ENCODE measurements around the gene HTT. TPM values are rescaled to one million over a fixed set of nuclear protein-coding genes. Genes with fewer than 3 reads are reported as not detected.
"Not testable (repeated sequence)": the region's sequence is repeated elsewhere in the genome, so short reads cannot be mapped to it uniquely, and the experiment has no call there.

Gene HTT
- total RNA-seq, 1 donor from 2014 or later: 21.8 TPM

- no peak for DNase-seq (ENCODE audit: low read depth, low spot score)
Observed at GRCh38 chr4:3046162-3046561, 28.3 kb upstream of the HTT start.

DNA sequence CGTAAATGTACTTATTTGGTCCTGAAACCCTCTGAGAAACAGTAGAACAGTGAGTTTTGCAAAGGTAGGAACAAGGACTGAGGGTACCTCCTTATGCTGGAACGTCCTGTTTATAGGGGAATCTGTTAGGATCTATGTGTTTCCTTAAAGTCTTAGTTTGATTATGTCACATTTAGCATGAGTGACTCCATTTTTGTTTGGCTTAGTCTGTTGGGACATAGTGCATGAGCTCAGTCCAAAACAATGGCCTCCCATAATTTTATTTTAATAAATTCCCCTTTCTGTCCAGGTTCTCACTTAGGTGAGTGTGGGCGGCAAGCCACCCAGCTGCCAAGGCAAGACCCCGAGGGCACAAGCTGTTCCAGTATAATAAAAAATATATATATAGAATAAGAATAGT is 27.9 kb upstream of the HTT start:
- DNase-seq (ENCODE audit: low read depth, low spot score): no peak

- no peak for DNase-seq (ENCODE audit: low read depth, low spot score)
Observed at GRCh38 chr4:3047464-3048286, 26.8 kb upstream of the HTT start.

DNA sequence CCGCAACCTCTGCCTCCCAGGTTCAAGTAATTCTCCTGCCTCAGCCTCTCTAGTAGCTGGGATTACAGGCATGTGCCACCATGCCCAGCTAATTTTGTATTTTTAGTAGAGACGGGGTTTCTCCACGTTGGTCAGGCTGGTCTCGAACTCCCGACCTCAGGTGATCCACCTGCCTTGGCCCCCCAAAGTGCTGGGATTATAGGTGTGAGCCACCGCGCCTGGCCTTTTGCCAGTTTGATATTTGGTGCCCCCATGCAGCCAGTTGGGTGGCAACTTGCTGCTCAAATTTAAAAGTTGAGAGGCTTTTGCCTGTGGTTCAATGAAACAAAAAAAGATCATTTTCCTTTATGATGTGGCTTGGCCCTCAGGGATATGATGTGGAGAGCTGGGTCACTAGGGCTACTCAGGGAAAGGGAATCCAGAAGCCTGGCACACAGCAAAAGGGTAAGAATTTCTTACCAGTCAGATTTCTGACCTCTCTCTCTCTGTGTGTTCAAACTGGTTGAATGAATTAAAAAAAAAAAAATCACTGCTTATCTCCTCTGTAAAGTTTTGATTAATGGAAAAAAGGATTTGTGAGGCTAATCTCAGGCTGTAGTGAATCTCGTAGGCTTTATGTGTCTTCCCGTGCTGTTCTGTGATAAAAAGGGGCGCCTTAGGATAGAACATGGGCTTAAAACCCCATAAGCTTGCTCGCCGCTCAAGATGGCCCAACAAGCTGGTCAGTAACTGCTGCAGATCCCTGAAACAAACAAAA is 23.2 kb upstream of the HTT start:
- not testable (repeated sequence) for DNase-seq (ENCODE audit: low read depth, low spot score)

GRCh38 chr4:3054169-3054759 is 20.2 kb upstream of the HTT start:
- no peak for DNase-seq (ENCODE audit: low read depth, low spot score)

DNA sequence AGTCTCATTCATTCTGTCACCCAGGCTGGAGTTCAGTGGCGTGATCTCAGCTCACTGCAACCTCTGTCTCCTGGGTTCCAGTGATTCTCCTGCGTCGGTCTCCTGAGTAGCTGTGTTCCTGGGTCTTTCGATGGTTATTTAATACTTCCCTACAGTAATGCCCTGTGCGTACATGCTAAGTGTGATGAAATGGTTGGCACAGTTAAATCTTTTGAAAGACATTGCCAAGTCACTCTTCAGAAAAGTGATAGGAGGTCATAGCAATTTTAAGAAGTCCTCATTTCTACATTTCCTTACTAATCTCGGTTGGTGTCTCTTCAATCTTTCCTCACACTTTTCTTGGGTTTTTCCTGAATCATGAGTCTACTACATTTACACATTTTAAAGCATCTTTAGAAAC is 14.5 kb upstream of the HTT start:
- DNase-seq (ENCODE audit: low read depth, low spot score): no peak

DNA sequence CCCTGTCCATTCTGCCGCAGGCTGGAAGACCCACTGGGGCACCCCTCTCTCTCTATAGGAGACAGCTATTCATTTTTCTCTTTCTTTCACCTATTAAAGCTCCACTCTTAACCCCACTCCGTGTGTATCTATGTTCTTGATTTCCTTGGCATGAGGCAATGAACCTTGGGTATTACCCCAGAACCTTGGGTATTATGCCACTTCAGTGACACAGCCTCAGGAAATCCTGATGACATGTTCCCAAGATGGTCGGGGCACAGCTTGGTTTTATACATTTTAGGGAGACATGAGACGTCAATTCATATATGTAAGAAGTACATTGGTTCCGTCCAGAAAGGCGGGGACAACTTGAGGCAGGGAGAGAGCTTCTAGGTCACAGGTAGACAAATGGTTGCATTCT is 13.5 kb upstream of the HTT start:
- DNase-seq (ENCODE audit: low read depth, low spot score): no peak

DNA sequence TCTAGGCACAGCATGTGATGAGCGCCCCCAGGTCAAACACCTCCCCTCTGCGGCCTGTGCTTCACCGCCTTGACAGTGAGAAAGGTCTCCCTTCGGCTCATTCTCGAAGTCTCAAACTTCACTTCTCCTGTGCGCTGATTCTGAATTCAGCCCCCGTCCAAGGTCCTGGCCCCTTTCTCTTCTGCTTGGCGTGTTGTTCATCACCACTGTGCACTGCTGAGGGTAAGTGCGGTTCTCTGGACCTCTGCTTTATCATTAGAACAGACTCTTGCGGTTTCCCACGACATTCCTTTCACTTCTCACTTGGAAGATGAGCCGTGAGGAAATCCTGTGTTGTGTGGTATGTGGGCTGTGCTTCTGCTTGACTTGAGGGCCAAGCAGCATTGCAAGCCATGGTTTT is 12.0 kb upstream of the HTT start:
- DNase-seq (ENCODE audit: low read depth, low spot score): no peak

DNA sequence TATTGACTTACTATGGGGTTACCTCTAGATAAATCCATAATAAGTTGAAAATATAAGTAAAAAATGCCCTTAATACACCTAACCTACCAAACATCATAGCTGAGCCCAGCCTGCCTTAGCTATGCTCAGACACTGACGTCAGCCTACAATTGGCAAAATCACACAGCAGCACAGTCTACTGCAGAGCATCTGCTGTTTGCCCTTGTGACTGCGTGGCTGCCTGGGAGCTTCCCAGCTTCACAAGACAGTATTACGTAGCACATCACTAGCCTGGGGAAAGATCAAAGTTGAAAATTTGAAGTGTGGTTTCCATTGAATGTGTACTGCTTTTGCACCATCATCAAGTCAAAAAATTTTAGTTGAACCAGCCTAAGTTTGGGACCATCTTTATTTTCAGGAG is 8.9 kb upstream of the HTT start:
- no peak for DNase-seq (ENCODE audit: low read depth, low spot score)

DNA sequence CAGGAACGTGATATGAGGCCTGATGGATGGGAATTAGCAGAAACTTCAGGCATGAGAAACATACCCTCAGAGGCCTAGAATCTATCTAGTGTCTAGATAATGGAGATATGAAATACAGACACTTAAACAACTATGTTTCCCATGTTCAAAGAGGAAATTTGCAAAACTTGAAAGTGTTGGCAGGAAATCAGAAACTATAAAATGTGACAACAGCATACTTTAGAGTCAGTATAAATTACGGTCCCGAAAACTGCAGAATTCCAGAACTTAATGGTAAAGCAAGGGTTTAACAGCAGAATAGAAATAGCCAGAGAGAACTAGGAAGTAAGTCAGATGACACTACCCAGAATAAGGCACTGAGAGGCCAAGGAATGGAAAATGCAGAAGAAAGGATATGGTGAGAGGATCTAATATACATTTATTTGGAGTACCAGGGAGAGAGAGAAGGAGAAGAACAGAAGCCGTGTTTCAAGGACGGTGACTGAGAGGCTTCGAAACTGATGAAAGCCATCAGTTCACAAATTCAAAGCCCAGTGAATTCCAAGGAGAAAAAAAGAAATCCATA is 7.6 kb upstream of the HTT start:
- DNase-seq (ENCODE audit: low read depth, low spot score): no peak

DNA sequence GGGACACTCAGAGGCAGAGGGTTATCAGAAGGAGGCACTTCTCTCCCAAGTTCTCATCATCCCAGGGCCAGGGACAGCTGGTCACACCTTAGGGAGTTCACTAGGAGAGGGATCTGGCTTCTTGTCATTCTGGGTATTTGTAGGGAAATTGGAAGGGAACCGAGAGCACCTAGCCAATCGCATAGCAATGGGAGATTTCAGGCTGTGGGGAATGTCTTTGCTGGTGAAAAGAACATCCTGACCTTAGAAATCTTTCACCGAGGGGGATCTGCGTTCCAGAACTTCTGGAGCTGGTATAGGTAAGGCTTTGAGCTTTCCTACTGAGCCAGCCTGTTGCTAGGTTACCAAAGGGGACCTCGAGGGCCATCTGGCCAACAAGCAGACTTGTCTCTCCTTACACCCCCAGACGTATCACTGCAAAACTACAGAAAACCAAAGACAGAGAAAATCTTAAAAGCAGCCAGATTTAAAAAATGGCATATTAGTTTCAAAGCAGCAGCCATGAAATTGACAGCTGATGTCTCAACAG is 6.9 kb upstream of the HTT start:
- DNase-seq (ENCODE audit: low read depth, low spot score): no peak

GRCh38 chr4:3069661-3070199 is 4.8 kb upstream of the HTT start:
- DNase-seq (ENCODE audit: low read depth, low spot score): no peak

- no peak for DNase-seq (ENCODE audit: low read depth, low spot score)
Observed at GRCh38 chr4:3070709-3071500, 3.6 kb upstream of the HTT start.

- no peak for DNase-seq (ENCODE audit: low read depth, low spot score)
Observed at GRCh38 chr4:3071811-3072210, 2.7 kb upstream of the HTT start.

GRCh38 chr4:3073158-3074077 is 1.1 kb upstream of the HTT start:
- DNase-seq (ENCODE audit: low read depth, low spot score): no peak

DNA sequence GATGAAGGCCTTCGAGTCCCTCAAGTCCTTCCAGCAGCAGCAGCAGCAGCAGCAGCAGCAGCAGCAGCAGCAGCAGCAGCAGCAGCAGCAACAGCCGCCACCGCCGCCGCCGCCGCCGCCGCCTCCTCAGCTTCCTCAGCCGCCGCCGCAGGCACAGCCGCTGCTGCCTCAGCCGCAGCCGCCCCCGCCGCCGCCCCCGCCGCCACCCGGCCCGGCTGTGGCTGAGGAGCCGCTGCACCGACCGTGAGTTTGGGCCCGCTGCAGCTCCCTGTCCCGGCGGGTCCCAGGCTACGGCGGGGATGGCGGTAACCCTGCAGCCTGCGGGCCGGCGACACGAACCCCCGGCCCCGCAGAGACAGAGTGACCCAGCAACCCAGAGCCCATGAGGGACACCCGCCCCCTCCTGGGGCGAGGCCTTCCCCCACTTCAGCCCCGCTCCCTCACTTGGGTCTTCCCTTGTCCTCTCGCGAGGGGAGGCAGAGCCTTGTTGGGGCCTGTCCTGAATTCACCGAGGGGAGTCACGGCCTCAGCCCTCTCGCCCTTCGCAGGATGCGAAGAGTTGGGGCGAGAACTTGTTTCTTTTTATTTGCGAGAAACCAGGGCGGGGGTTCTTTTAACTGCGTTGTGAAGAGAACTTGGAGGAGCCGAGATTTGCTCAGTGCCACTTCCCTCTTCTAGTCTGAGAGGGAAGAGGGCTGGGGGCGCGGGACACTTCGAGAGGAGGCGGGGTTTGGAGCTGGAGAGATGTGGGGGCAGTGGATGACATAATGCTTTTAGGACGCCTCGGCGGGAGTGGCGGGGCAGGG is 568 bp downstream of the HTT start:
- DNase-seq (ENCODE audit: low read depth, low spot score): peak; percentile 30

DNA sequence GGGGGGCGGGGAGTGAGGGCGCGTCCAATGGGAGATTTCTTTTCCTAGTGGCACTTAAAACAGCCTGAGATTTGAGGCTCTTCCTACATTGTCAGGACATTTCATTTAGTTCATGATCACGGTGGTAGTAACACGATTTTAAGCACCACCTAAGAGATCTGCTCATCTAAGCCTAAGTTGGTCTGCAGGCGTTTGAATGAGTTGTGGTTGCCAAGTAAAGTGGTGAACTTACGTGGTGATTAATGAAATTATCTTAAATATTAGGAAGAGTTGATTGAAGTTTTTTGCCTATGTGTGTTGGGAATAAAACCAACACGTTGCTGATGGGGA is 1.1 kb downstream of the HTT start:
- no peak for DNase-seq (ENCODE audit: low read depth, low spot score)

DNA sequence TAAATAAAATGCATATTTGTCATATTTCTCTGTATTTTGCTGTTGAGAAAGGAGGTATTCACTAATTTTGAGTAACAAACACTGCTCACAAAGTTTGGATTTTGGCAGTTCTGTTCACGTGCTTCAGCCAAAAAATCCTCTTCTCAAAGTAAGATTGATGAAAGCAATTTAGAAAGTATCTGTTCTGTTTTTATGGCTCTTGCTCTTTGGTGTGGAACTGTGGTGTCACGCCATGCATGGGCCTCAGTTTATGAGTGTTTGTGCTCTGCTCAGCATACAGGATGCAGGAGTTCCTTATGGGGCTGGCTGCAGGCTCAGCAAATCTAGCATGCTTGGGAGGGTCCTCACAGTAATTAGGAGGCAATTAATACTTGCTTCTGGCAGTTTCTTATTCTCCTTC is 3.3 kb downstream of the HTT start:
- no peak for DNase-seq (ENCODE audit: low read depth, low spot score)

DNA sequence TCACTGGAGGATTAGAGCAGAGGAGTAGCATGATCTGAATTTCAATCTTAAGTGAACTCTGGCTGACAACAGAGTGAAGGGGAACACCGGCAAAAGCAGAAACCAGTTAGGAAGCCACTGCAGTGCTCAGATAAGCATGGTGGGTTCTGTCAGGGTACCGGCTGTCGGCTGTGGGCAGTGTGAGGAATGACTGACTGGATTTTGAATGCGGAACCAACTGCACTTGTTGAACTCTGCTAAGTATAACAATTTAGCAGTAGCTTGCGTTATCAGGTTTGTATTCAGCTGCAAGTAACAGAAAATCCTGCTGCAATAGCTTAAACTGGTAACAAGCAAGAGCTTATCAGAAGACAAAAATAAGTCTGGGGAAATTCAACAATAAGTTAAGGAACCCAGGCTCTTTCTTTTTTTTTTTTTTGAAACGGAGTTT is 5.2 kb downstream of the HTT start:
- DNase-seq (ENCODE audit: low read depth, low spot score): no peak
